Measurements from ENCODE around the gene PFKFB4. TPM values are rescaled to one million over a fixed set of nuclear protein-coding genes. Genes with fewer than 3 reads are reported as not detected.

Gene PFKFB4
- total and polyA plus RNA-seq, 3 experiments from 2014 or later: 1.3 to 2.2 (median 1.8) TPM

DNA sequence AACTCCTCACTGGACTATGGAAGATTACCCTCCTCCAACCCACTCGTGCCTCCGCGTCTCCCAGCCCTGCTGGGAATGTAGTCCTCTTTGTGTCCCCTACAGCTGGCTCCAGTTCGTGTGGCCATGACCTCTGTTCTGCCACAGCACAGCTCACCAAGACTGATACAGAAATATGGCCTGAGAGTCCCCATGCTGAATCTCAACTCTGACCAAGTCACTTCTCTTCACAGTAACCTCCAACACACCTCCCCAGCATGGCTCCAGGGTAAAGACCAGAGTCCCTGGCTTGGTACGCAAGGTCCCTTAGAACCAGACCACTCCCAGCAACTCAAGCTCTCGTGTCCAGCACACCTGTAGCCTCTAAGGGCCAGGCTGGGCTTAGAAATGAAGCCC lies 40.8 kb upstream of the PFKFB4 start:
- H3K27me3 ChIP-seq (ENCODE audit: insufficient read depth, low read length, poor library complexity, severe bottlenecking): no peaks in the 10 kb centered on the region
- H3K36me3 ChIP-seq (ENCODE audit: insufficient read depth, low read length): peaks cover 26% of the 10 kb centered on the region
- POLR2A ChIA-PET: no interaction called here
- H3K9me3 Mint-ChIP-seq: no peaks in the 10 kb centered on the region
- H3K27me3 Mint-ChIP-seq: peaks cover 10 to 25% of the 10 kb centered on the region in 2 donors
- H3K36me3 Mint-ChIP-seq: peaks cover 0 to 54% (median 10%) of the 10 kb centered on the region in 3 donors
- CTCF ChIA-PET: interaction anchor here (1.4 kb wide), 1 partner anchor 39 kb away, joined by 5 read pairs; no protein-coding TSS in a partner anchor
- H3K4me3 Mint-ChIP-seq: peak overlapping the region in 1 of 7 donors; percentile 29
- H3K4me1 ChIP-seq (ENCODE audit: insufficient read depth, low read length): no peaks in the 10 kb centered on the region
- peak overlapping the region in 3 of 8 donors; percentile 28 to 75 (median 51) for H3K27ac Mint-ChIP-seq
- no peak overlapping the region for H3K4me3 ChIP-seq (ENCODE audit: low read length)
- no peaks in the 10 kb centered on the region for H3K9me3 ChIP-seq (ENCODE audit: low read length)
- H3K27ac ChIP-seq (ENCODE audit: low read depth, low read length): no peak overlapping the region
- DNase-seq: no peak
- peaks cover 0 to 11% (median 2%) of the 10 kb centered on the region in 3 donors for H3K4me1 Mint-ChIP-seq

GRCh38 chr3:48596676-48597407 lies 40.2 kb upstream of the PFKFB4 start:
- CTCF ChIA-PET: interaction anchor here (1.4 kb wide), 1 partner anchor 39 kb away, joined by 5 read pairs; no protein-coding TSS in a partner anchor
- Histone ChIP-seq H3K36me3 (ENCODE audit: insufficient read depth, low read length) (peaks cover 26% of the 10 kb centered on the region), H3K4me3 (ENCODE audit: low read length) (no peak overlapping the region), H3K9me3 (ENCODE audit: low read length) (no peaks in the 10 kb centered on the region), H3K27ac (ENCODE audit: low read depth, low read length) (no peak overlapping the region), H3K4me1 (ENCODE audit: insufficient read depth, low read length) (no peaks in the 10 kb centered on the region), H3K27me3 (ENCODE audit: insufficient read depth, low read length, poor library complexity, severe bottlenecking) (no peaks in the 10 kb centered on the region)
- H3K9me3 Mint-ChIP-seq: no peaks in the 10 kb centered on the region
- H3K4me3 Mint-ChIP-seq: no peak overlapping the region
- H3K4me1 Mint-ChIP-seq: peaks cover 0 to 11% (median 2%) of the 10 kb centered on the region in 3 donors
- POLR2A ChIA-PET: no interaction called here
- DNase-seq: no peak
- H3K27ac Mint-ChIP-seq: peak overlapping the region in 3 of 8 donors; percentile 28 to 75 (median 51)
- H3K36me3 Mint-ChIP-seq: peaks cover 0 to 50% (median 8%) of the 10 kb centered on the region in 3 donors
- H3K27me3 Mint-ChIP-seq: peaks cover 10 to 29% of the 10 kb centered on the region in 2 donors

GRCh38 chr3:48596157-48596556 lies 39.6 kb upstream of the PFKFB4 start:
- H3K9me3 Mint-ChIP-seq: no peaks in the 10 kb centered on the region
- POLR2A ChIA-PET: no interaction called here
- H3K4me3 ChIP-seq (ENCODE audit: low read length): no peak overlapping the region
- DNase-seq: no peak
- peaks cover 12 to 30% of the 10 kb centered on the region in 2 donors for H3K27me3 Mint-ChIP-seq
- H3K36me3 Mint-ChIP-seq: peaks cover 0 to 43% (median 8%) of the 10 kb centered on the region in 3 donors
- H3K4me3 Mint-ChIP-seq: no peak overlapping the region
- no peaks in the 10 kb centered on the region for H3K4me1 ChIP-seq (ENCODE audit: insufficient read depth, low read length)
- H3K27me3 ChIP-seq (ENCODE audit: insufficient read depth, low read length, poor library complexity, severe bottlenecking): no peaks in the 10 kb centered on the region
- H3K36me3 ChIP-seq (ENCODE audit: insufficient read depth, low read length): peaks cover 19% of the 10 kb centered on the region
- no peaks in the 10 kb centered on the region for H3K9me3 ChIP-seq (ENCODE audit: low read length)
- H3K27ac Mint-ChIP-seq: peak overlapping the region in 1 of 8 donors; percentile 94
- CTCF ChIA-PET: no interaction called here
- no peak overlapping the region for H3K27ac ChIP-seq (ENCODE audit: low read depth, low read length)
- peaks cover 0 to 11% (median 2%) of the 10 kb centered on the region in 3 donors for H3K4me1 Mint-ChIP-seq

- Mint-ChIP-seq H3K27ac (peak overlapping the region in 1 of 8 donors; percentile 94), H3K4me3 (no peak overlapping the region), H3K9me3 (no peaks in the 10 kb centered on the region), H3K4me1 (peaks cover 0 to 11% (median 2%) of the 10 kb centered on the region in 3 donors), H3K27me3 (peaks cover 15 to 35% of the 10 kb centered on the region in 2 donors), H3K36me3 (peaks cover 0 to 38% (median 5%) of the 10 kb centered on the region in 3 donors)
- no peak overlapping the region for H3K27ac ChIP-seq (ENCODE audit: low read depth, low read length)
- CTCF ChIA-PET: no interaction called here
- no peak overlapping the region for H3K4me3 ChIP-seq (ENCODE audit: low read length)
- DNase-seq: no peak
- H3K4me1 ChIP-seq (ENCODE audit: insufficient read depth, low read length): no peaks in the 10 kb centered on the region
- H3K27me3 ChIP-seq (ENCODE audit: insufficient read depth, low read length, poor library complexity, severe bottlenecking): no peaks in the 10 kb centered on the region
- H3K36me3 ChIP-seq (ENCODE audit: insufficient read depth, low read length): peaks cover 14% of the 10 kb centered on the region
- no peaks in the 10 kb centered on the region for H3K9me3 ChIP-seq (ENCODE audit: low read length)
- POLR2A ChIA-PET: no interaction called here
Observed at GRCh38 chr3:48595526-48596121, 39.0 kb upstream of the PFKFB4 start.

DNA sequence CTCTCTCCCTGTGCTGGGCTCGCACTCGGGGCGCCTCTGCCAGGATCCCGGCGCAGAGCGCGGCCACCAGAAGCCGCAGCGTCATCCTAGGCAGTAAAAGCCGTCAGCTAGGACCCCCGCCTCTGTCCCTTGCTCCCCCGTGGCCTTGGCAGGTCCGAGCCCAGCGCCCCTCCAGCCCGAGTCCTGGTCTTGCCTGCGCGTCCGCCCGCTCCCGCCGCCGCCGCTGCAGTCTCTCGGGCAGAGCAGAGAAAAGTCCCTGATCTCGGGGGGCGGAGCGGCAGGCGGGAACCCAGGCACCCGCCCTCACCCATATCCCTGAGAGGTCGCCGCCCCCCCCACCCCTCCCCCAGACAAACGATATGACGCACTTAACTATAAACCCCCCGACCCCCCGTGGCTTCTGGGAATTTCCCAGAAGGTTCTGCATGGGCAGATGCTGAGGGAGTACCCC lies 38.5 kb upstream of the PFKFB4 start, which contains the start of gene COL7A1:
COL7A1 (minus strand) TSS at position 255 of the 451 bp plus-strand sequence; CDS start at position 85, 170 bp downstream.
- Mint-ChIP-seq H3K4me3 (peak within 1 kb of the TSS in 1 of 7 donors; percentile 23), H3K27ac (peak within 1 kb of the TSS in 1 of 8 donors; percentile 94), H3K9me3 (no peaks in the 10 kb centered on the region), H3K4me1 (peaks cover 0 to 11% (median 2%) of the 10 kb centered on the region in 3 donors), H3K36me3 (peaks cover 0 to 33% (median 5%) of the 10 kb centered on the region in 3 donors), H3K27me3 (peaks cover 15 to 38% of the 10 kb centered on the region in 2 donors)
- Histone ChIP-seq H3K27me3 (ENCODE audit: insufficient read depth, low read length, poor library complexity, severe bottlenecking) (no peaks in the 10 kb centered on the region), H3K27ac (ENCODE audit: low read depth, low read length) (no peak within 1 kb of the TSS), H3K4me3 (ENCODE audit: low read length) (no peak within 1 kb of the TSS), H3K36me3 (ENCODE audit: insufficient read depth, low read length) (peaks cover 11% of the 10 kb centered on the region), H3K4me1 (ENCODE audit: insufficient read depth, low read length) (no peaks in the 10 kb centered on the region), H3K9me3 (ENCODE audit: low read length) (no peaks in the 10 kb centered on the region)
- CTCF ChIA-PET: no interaction called here
- POLR2A ChIA-PET: no interaction called here
- DNase-seq: no peak

DNA sequence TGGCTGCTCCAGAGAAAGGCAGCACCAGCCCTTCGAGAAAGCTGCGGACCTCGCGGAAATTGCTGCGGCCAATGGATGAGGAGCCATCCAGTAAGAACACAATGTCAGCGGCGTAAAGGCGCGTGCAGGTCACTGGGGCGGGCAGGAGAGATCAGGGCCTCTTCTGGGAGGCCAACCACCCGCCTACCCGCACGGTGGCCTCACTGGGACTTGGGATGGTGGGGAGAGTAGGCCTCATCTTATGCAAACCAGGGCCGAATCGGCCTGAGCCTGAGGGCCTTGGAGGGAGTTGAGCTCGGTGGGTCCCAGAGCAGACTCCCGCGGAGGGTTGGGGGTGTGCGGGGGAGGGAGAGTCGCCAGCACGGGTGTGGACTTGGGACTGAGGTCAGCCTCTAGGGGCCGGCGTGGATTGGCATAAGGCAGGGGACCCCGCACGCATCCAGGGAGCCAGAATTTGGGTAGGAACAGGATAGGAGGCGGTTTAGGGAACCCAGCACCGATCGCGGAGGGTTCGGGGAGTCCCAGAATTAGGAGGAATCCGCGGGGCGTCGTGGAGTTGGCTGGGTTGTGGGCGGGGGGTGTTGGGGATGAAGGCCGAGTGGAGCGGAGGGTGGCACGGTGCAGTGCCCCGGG lies 37.9 kb upstream of the PFKFB4 start:
- H3K27me3 ChIP-seq (ENCODE audit: insufficient read depth, low read length, poor library complexity, severe bottlenecking): no peaks in the 10 kb centered on the region
- no peak overlapping the region for H3K4me3 ChIP-seq (ENCODE audit: low read length)
- H3K36me3 ChIP-seq (ENCODE audit: insufficient read depth, low read length): peaks cover 5% of the 10 kb centered on the region
- DNase-seq: no peak
- CTCF ChIA-PET: no interaction called here
- peak overlapping the region in 1 of 7 donors; percentile 23 for H3K4me3 Mint-ChIP-seq
- no peaks in the 10 kb centered on the region for H3K9me3 ChIP-seq (ENCODE audit: low read length)
- H3K36me3 Mint-ChIP-seq: peaks cover 0 to 27% (median 4%) of the 10 kb centered on the region in 3 donors
- no peaks in the 10 kb centered on the region for H3K9me3 Mint-ChIP-seq
- no peak overlapping the region for H3K27ac Mint-ChIP-seq
- H3K27me3 Mint-ChIP-seq: peaks cover 17 to 42% of the 10 kb centered on the region in 2 donors
- H3K27ac ChIP-seq (ENCODE audit: low read depth, low read length): no peak overlapping the region
- no peaks in the 10 kb centered on the region for H3K4me1 ChIP-seq (ENCODE audit: insufficient read depth, low read length)
- POLR2A ChIA-PET: no interaction called here
- H3K4me1 Mint-ChIP-seq: peaks cover 0 to 11% (median 2%) of the 10 kb centered on the region in 3 donors

DNA sequence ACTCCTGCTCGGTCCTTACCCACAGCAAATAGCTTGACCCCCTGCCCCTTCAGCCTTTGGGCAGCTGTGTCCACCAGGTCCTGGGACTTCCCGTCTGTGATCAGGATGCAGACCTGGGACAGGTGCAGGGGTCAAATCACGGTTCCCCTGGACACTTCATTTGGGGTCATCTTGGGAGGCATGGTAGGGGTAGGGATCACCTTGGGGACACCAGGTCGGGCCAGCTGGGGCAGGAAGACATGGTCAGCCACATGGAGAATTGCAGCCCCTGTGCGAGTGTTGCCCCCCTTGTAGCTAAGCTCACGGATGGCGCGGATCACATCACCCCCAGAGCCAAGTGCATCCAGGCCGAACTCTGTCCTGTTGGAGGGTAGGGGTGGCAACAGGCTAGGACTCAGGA lies 36.7 kb upstream of the PFKFB4 start:
- Mint-ChIP-seq H3K27me3 (peaks cover 23 to 51% of the 10 kb centered on the region in 2 donors), H3K27ac (no peak overlapping the region), H3K4me1 (peaks cover 0 to 11% (median 2%) of the 10 kb centered on the region in 3 donors), H3K9me3 (no peaks in the 10 kb centered on the region), H3K36me3 (peaks cover 0 to 16% (median 1%) of the 10 kb centered on the region in 3 donors), H3K4me3 (no peak overlapping the region)
- Histone ChIP-seq H3K27ac (ENCODE audit: low read depth, low read length) (no peak overlapping the region), H3K4me3 (ENCODE audit: low read length) (no peak overlapping the region), H3K9me3 (ENCODE audit: low read length) (no peaks in the 10 kb centered on the region), H3K4me1 (ENCODE audit: insufficient read depth, low read length) (no peaks in the 10 kb centered on the region), H3K27me3 (ENCODE audit: insufficient read depth, low read length, poor library complexity, severe bottlenecking) (no peaks in the 10 kb centered on the region), H3K36me3 (ENCODE audit: insufficient read depth, low read length) (no peaks in the 10 kb centered on the region)
- ChIA-PET CTCF (no interaction called here), POLR2A (no interaction called here)
- DNase-seq: no peak
